NCI-H2107 (cell line): ENCODE measurements around the gene LHX8.

Experiments used
- DNase-seq: peaks from one replicate; lab custom pipeline; 2025; lab: John Stamatoyannopoulos, UW

Gene LHX8

DNA sequence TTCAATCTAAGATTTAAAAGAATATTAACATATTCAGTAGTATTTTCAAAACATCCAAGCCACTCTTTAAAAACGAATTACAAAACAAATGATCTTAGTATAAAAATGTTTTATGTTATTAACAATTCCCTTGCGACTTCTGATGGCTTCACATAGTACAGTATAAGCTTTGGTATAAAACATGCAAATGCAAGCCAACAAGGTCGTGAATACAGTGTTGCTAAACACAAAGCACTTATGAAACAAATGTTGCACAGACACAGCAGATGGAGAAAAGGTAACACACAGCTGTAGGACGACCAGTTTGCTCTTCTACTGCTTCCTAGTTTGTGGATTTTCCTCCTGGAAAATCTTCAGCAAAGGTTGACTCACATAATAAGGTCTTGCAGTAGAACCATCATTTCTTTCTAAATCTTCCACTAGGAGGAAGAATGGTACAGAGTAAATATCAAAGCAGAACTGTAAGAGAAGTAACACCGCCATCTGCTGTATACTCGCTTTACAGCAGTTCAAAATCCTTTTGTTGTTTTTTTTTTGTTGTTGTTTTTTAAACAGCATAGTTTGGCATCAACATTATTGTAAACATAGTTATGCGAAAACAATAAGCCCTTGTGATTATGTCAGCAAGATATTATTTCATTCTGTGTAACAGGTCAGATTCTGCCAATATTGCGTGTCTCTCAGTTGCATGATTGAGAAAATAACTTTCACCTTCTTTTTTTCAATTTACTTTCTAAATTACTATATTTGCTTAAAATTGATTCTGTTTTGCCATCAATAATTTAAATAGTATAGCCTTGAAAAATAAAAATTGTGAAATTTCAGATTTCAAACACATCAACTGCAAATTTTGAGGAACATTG lies 69.5 kb downstream of the LHX8 start:
- no peak for DNase-seq

DNA sequence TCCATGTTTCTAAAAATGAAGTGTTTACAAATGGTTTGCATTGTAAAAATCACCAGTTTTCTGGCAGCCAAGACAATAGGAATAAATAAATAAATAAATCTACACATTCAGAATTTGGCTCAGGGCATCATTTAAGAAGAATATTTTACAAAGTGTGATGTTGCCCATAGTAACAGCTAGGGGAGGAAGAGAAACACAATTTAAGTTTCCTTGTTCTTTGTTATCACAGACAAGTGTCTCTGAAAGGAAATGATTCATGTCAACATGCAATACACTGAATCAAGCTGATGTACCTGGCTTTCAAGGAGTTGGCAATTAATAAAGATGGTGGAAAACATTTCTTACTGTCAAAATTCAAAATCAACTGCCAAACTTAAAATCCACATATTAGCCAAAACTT lies 74.7 kb downstream of the LHX8 start:
- no peak for DNase-seq
